Measurements from ENCODE around the gene ATXN7L1.

ATXN7L1 gene, protein sequence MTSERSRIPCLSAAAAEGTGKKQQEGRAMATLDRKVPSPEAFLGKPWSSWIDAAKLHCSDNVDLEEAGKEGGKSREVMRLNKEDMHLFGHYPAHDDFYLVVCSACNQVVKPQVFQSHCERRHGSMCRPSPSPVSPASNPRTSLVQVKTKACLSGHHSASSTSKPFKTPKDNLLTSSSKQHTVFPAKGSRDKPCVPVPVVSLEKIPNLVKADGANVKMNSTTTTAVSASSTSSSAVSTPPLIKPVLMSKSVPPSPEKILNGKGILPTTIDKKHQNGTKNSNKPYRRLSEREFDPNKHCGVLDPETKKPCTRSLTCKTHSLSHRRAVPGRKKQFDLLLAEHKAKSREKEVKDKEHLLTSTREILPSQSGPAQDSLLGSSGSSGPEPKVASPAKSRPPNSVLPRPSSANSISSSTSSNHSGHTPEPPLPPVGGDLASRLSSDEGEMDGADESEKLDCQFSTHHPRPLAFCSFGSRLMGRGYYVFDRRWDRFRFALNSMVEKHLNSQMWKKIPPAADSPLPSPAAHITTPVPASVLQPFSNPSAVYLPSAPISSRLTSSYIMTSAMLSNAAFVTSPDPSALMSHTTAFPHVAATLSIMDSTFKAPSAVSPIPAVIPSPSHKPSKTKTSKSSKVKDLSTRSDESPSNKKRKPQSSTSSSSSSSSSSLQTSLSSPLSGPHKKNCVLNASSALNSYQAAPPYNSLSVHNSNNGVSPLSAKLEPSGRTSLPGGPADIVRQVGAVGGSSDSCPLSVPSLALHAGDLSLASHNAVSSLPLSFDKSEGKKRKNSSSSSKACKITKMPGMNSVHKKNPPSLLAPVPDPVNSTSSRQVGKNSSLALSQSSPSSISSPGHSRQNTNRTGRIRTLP

DNA sequence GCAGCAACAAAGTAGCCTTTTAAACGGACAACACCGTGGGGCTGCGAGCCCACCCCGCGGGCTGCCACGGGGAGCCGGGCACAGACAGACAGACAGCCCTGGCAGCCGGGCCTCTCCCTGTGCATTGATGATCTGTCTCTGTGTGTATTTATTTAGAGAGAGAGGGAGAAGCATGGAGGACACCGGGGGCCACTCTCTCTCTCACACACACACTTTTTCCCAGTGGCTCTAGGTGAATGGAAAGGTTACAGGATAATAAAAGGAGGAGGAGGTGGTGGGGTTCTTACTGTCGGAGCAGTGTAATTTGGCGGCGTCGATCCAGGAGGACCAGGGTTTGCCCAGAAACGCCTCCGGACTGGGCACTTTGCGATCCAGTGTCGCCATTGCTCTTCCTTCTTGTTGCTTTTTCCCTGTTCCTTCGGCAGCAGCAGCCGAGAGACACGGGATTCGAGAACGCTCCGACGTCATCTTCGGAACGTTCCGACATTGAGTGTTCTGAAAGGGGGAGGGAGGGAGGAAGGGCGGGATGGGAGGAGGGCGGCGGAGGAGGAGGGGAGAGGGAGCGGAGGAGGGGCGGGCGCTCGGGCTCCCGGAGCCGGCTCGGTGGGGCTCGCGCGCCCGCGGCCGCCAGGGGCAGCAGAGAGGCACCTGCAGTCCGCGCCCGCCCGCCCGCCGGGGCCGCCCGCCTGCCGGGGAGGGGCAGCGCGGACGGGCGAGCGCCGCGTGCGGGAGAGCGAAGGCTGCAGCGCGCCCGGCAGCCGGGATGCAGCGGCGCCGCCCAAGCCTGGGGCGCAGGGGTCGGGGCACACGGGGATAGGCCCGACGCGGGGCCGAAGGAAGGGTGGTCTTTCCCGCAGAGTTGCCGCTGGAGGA lies at the start of gene ATXN7L1:
Gene ATXN7L1 (minus strand): TSS at position 509 of the 873 bp plus-strand sequence. CDS start 41 bp downstream, at position 468.
- ATAC-seq, result peak; percentile 85
- DNase-seq, result peak; percentile 95

DNA sequence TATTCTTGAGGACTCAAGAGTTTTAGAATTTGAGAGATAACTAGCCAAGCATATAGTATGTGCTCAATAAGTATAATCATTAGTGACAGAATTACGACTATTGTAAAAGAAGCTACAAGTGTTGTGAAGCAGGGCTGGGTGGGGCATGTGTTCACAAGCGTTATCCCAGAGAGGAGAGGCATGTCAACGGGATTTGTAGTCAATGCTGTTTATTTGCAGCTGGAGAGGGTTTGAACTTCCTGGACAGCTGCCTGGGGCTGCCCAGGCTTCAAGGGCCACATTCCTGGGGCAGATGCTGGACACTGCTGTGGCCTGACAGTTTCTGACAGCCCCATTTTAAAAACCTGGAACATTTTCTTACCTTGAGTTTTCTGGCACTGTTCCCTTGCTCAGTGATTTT lies 49.7 kb upstream of the ATXN7L1 start:
- ATAC-seq (no peak), DNase-seq (no peak)

- ATAC-seq (peak; percentile 86), DNase-seq (peak; percentile 14)
Measured at GRCh38 chr7:105924945-105925344, 48.5 kb upstream of the ATXN7L1 start.

DNA sequence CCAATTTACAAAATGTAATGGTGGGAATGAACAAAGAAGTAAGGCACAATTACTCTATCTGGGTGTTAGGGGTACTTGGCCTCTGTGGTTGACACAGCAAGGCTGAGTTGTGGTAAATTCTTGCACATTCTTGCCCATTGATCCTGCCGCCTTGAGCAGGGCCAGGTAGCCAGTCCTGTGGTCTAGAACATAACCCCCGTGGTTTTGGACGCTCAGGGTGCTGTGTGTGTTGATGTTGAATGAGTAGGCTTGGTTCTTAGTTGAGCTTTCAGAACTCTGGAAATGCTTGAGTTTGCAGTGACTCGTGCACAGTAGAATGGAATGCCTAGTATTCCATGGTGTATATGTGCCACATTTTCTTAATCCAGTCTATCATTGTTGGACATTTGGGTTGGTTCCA lies 44.4 kb upstream of the ATXN7L1 start:
- no peak for ATAC-seq
- DNase-seq, result no peak

- DNase-seq (no peak), ATAC-seq (no peak)
Measured at GRCh38 chr7:105917659-105918058, 41.3 kb upstream of the ATXN7L1 start.

GRCh38 chr7:105916603-105917002 lies 40.2 kb upstream of the ATXN7L1 start:
- no peak for DNase-seq
- ATAC-seq, result no peak

- no peak for ATAC-seq
- DNase-seq, result no peak
Measured at GRCh38 chr7:105913947-105914346, 37.5 kb upstream of the ATXN7L1 start.

- ATAC-seq, result no peak
- DNase-seq, result no peak
Measured at GRCh38 chr7:105911961-105912575, 35.7 kb upstream of the ATXN7L1 start.

GRCh38 chr7:105910172-105910571 lies 33.8 kb upstream of the ATXN7L1 start:
- peak; percentile 24 for DNase-seq
- peak; percentile 71 for ATAC-seq

- ATAC-seq, result no peak
- no peak for DNase-seq
Measured at GRCh38 chr7:105909742-105910141, 33.3 kb upstream of the ATXN7L1 start.

DNA sequence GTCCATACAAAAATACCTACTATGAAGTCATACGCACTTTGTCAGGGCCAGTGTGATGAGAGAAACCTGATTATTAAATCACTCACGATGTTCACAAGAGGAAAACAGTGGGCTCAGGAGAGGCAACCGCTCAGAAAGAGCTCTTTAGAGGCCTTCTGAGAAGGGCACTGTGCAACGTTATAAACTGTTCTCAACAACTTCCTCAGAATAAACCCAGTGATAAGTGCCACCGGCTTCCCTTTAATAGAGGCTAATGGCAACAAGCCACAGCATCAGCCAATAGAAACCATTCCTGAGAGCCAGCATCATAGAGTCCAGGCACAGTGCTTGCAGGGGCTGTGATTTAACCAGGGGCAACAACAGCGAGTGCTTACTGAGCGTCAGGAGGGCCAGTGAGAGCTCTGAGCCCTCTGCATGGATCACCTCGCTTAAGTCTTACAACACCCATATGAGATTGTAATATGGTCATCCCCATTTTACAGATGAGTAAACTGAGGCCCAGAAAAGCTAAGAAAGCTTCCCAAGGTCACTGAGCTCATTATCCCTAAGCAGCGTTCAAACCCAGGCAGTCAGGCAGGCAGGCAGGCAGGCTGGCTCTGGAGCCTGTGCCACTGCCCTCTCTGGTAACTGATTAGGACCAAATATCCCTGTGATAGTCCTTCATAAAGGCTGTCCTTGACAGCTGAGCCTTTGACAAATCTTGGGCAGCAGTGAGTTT lies 30.9 kb upstream of the ATXN7L1 start:
- no peak for ATAC-seq
- DNase-seq, result no peak

DNA sequence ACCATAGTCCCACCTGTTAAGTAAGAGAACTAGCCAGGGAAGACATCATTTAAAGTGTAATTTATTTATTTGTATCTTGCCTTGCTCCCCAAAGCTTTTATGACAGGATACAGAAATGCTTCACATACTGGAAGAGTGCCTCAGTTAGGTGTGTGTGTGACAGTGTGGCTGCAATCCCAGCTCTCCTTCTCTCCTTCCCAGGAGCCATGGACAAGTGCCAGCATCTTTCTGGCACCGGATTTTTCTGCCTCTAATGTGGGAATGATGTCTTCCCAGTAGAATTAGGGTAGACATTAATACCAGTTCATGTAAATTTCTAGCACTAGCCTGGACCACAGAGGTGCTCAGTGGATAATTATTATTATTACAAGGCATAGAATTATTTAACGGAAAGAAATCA lies 30.3 kb upstream of the ATXN7L1 start:
- ATAC-seq (no peak), DNase-seq (no peak)

DNA sequence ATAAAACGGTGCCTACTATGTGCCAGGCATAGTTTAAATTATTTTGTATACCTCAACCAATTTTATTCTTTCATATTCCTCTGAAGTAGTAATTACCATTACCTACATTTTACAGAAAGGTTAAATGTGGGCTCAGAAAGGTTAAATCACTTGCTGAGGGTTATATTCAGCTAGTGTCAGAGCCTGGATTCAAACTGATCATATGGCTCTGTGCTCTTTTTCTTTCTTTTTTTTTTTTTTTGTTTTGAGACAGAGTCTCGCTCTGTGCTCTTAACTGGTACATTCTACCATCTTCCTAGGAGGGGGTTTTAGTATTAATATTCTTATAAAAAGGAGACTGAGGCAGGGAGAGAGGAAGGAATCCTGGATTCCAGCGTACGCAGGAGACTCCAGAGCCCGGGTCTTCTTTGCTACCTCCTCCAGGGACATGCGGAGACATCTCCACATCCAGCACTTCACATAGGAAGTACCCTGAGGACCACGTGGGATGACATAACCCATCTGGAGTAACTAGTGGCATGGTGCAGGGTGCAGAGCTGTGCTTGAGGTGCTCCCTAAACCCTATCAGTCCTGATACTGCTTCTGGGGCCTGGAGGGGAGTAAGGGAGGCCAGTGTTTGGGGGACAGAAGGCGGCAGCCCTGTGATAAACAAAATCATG lies 29.6 kb upstream of the ATXN7L1 start:
- DNase-seq (no peak), ATAC-seq (no peak)

DNA sequence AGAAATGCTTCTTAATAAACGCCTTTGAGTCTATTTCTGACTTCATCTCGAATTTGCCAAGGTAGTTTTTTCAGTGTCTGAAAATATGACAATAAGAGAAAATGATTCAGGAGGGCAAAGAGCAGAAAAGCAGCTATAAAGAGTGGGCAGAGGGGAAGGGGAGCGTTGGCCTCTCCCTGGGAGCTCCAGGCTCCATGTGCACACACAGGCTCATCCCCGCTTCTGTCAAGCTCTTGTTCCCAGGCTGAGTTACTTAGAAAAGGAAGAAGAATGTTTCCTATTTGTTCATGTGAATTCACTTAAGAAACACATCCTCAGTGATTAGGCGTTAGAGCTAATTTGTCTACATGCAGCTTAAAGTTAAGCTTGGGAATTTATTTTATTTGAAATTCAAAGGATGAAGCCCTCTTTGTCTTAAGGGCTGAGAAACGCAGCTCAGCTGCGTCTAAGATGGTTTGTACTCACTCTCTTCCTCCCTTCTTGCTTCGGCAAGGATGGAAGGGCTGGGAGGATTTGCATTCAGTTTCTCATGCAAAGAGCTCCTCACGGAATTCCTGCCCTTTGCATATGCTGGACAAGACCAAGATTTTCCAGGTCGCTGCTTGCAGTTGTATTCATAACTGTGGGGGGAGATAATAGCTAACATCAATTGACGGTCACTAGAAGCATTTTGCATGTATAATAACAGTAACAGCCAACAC lies 29.0 kb upstream of the ATXN7L1 start:
- DNase-seq, result no peak
- no peak for ATAC-seq

GRCh38 chr7:105904064-105904463 lies 27.7 kb upstream of the ATXN7L1 start:
- DNase-seq (no peak), ATAC-seq (no peak)

- DNase-seq, result no peak
- no peak for ATAC-seq
Measured at GRCh38 chr7:105902325-105902911, 26.0 kb upstream of the ATXN7L1 start.

DNA sequence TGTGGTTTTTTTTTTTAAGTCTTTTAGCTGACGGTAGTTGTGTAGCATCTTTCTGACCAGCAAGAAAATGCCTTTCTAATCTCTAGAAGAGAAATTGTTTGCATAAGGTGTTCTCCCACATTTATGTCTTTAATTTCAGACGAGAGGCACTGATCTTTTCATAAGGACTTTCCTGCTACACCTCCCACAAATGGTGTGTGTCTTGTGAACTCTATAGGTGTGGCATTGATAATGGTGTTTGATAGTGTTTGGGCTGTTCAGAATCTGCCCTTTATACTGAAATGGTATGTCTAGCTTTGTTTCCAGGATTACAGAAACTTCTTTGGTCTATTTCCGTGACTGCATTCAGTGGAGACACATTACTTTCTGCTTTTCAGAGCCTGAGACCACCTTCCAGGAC lies 21.6 kb upstream of the ATXN7L1 start:
- DNase-seq (no peak), ATAC-seq (no peak)

- ATAC-seq, result no peak
Measured at GRCh38 chr7:105896407-105896911, 20.1 kb upstream of the ATXN7L1 start.

GRCh38 chr7:105894131-105894530 lies 17.7 kb upstream of the ATXN7L1 start:
- ATAC-seq (no peak), DNase-seq (no peak)

More at GRCh38 chr7:105896407-105896911, 20.1 kb upstream of the ATXN7L1 start:
- no peak for DNase-seq
